ENCODE results near the gene FAM25G. TPM values are rescaled to one million over a fixed set of nuclear protein-coding genes. Genes with fewer than 3 reads are reported as not detected.

The FAM25G gene
- total RNA-seq, 1 experiment from 2014 or later, result not detected

DNA sequence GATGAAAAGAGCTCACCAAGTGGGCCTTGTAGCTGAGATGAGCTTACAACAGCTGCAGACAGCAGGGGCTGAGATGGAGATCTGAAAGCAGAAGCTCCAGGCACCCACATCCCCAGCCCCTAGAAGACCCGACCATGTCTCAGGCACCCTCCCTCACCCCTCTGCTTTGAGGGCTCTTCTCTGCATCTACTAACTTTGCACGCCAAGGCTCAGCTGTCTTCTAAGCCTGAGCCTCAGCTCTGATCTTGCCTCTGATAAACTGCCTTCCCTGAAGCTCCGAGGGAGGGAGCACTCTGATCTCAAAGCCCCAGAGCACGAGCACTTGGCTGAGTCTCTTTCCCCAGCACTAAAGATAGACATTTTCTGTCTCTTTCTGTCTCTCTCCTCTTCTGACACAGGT lies 49.6 kb downstream of the FAM25G start:
- Mint-ChIP-seq H3K4me3 (ENCODE audit: unreplicated experiment) (no peak overlapping the region), H3K27ac (ENCODE audit: unreplicated experiment) (peak overlapping the region; percentile 2), H3K4me1 (ENCODE audit: low read depth, unreplicated experiment) (peaks cover 13% of the 10 kb centered on the region), H3K27me3 (ENCODE audit: insufficient read depth, unreplicated experiment) (no peaks in the 10 kb centered on the region), H3K9me3 (ENCODE audit: unreplicated experiment) (peaks cover 12% of the 10 kb centered on the region), H3K36me3 (ENCODE audit: insufficient read depth, unreplicated experiment) (peaks cover 6% of the 10 kb centered on the region)
- TF ChIP-seq CTCF (IDR thresholded peaks at IDR 0.05; ENCODE audit: insufficient read depth in 1 of 2, low read depth in 1 of 2, low read length in 1 of 2, severe bottlenecking in 1 of 2, unreplicated experiment in 1 of 2), result no peak
- no peaks in the 10 kb centered on the region for H3K36me3 ChIP-seq (ENCODE audit: control insufficient read depth, insufficient read depth, low read length)
- ChIA-PET POLR2A (no interaction called here), CTCF (interaction anchor here (0.8 kb wide), 1 partner anchor 35 kb away, joined by 3 read pairs; no protein-coding TSS in a partner anchor)
- H3K4me1 ChIP-seq, result peaks cover 8% of the 10 kb centered on the region
- no peak for DNase-seq
- H3K27me3 ChIP-seq (replicated peaks; ENCODE audit: control insufficient read depth, insufficient read depth, low read length), result no peaks in the 10 kb centered on the region
- intact Hi-C loops (cut with micrococcal nuclease; ENCODE audit: unreplicated experiment), result no loop called here
- BruUV-seq (replicated peaks), result no TSS peak
- peaks cover 20% of the 10 kb centered on the region for H3K9me3 ChIP-seq
- H3K4me3 ChIP-seq (ENCODE audit: low read depth, low read length), result no peak overlapping the region

GRCh38 chr10:47440207-47440606 lies 51.3 kb downstream of the FAM25G start:
- Histone ChIP-seq H3K27me3 (replicated peaks; ENCODE audit: control insufficient read depth, insufficient read depth, low read length) (no peaks in the 10 kb centered on the region), H3K9me3 (peaks cover 10% of the 10 kb centered on the region), H3K36me3 (ENCODE audit: control insufficient read depth, insufficient read depth, low read length) (no peaks in the 10 kb centered on the region), H3K4me3 (ENCODE audit: low read depth, low read length) (no peak overlapping the region), H3K4me1 (peaks cover 8% of the 10 kb centered on the region)
- no peak overlapping the region for H3K4me3 Mint-ChIP-seq (ENCODE audit: unreplicated experiment)
- no peak for DNase-seq
- BruUV-seq (replicated peaks), result no TSS peak
- peaks cover 6% of the 10 kb centered on the region for H3K36me3 Mint-ChIP-seq (ENCODE audit: insufficient read depth, unreplicated experiment)
- ChIA-PET CTCF (interaction anchor here (1.6 kb wide), 1 partner anchor 37 kb away, joined by 4 read pairs; no protein-coding TSS in a partner anchor), POLR2A (no interaction called here)
- intact Hi-C loops (cut with micrococcal nuclease; ENCODE audit: unreplicated experiment), result no loop called here
- peaks cover 19% of the 10 kb centered on the region for H3K9me3 Mint-ChIP-seq (ENCODE audit: unreplicated experiment)
- TF ChIP-seq CTCF (IDR thresholded peaks at IDR 0.05; ENCODE audit: insufficient read depth in 1 of 2, low read depth in 1 of 2, low read length in 1 of 2, severe bottlenecking in 1 of 2, unreplicated experiment in 1 of 2), result peak; percentile 23 to 31
- peaks cover 13% of the 10 kb centered on the region for H3K4me1 Mint-ChIP-seq (ENCODE audit: low read depth, unreplicated experiment)
- H3K27ac Mint-ChIP-seq (ENCODE audit: unreplicated experiment), result no peak overlapping the region
- no peaks in the 10 kb centered on the region for H3K27me3 Mint-ChIP-seq (ENCODE audit: insufficient read depth, unreplicated experiment)

- ChIA-PET CTCF (interaction anchor here (0.9 kb wide), 2 partner anchors 77 to 85 kb away, joined by 3 read pairs; no protein-coding TSS in a partner anchor), POLR2A (no interaction called here)
- BruUV-seq (replicated peaks), result no TSS peak
Measured at GRCh38 chr10:47438857-47439474, 52.5 kb downstream of the FAM25G start.

More at GRCh38 chr10:47438857-47439474, 52.5 kb downstream of the FAM25G start:
- H3K9me3 ChIP-seq, result peaks cover 16% of the 10 kb centered on the region; the same call in 1 of the 2 replicates
- Mint-ChIP-seq H3K36me3 (ENCODE audit: insufficient read depth, unreplicated experiment) (peaks cover 6% of the 10 kb centered on the region), H3K27ac (ENCODE audit: unreplicated experiment) (peak overlapping the region; percentile 8), H3K9me3 (ENCODE audit: unreplicated experiment) (peaks cover 24% of the 10 kb centered on the region), H3K27me3 (ENCODE audit: insufficient read depth, unreplicated experiment) (no peaks in the 10 kb centered on the region), H3K4me3 (ENCODE audit: unreplicated experiment) (no peak overlapping the region), H3K4me1 (ENCODE audit: low read depth, unreplicated experiment) (peaks cover 13% of the 10 kb centered on the region)
- no peak overlapping the region for H3K4me3 ChIP-seq (ENCODE audit: low read depth, low read length)
- no peaks in the 10 kb centered on the region for H3K27me3 ChIP-seq (replicated peaks; ENCODE audit: control insufficient read depth, insufficient read depth, low read length)
- peak; percentile 87 to 93 for TF ChIP-seq CTCF (IDR thresholded peaks at IDR 0.05; ENCODE audit: insufficient read depth in 1 of 2, low read depth in 1 of 2, low read length in 1 of 2, severe bottlenecking in 1 of 2, unreplicated experiment in 1 of 2)
- no peaks in the 10 kb centered on the region for H3K36me3 ChIP-seq (ENCODE audit: control insufficient read depth, insufficient read depth, low read length)
- H3K4me1 ChIP-seq, result peaks cover 8% of the 10 kb centered on the region
- intact Hi-C loops (cut with micrococcal nuclease; ENCODE audit: unreplicated experiment), result loop anchor here (2.0 kb wide), 4 partner anchors 20 to 84 kb away; no protein-coding TSS in a partner anchor
- peak; percentile 85 for DNase-seq

Other genes starting within 250 kb of the FAM25G start
- not detected in 2 replicates for gene GDF10, start 191.5 kb downstream of the FAM25G start, total RNA-seq (2022)
- not detected in 2 replicates for gene GDF2, start 169.2 kb downstream of the FAM25G start, total RNA-seq (2022)
- not detected in 2 replicates for gene RBP3, start 143.3 kb downstream of the FAM25G start, total RNA-seq (2022)
- 5.6 and 8.7 TPM in 2 replicates for gene ZNF488, start 107.4 kb downstream of the FAM25G start, total RNA-seq (2022)
- gene ANXA8, start 7.6 kb downstream of the FAM25G start, total RNA-seq (2022), result 14.1 and 20.9 TPM in 2 replicates
- 20.7 and 26.1 TPM in 2 replicates for gene AGAP9, start 31.9 kb upstream of the FAM25G start, total RNA-seq (2022)